ENCODE measurements around the gene METTL2A. TPM values are rescaled to one million over a fixed set of nuclear protein-coding genes. Genes with fewer than 3 reads are reported as not detected.
"Not testable (repeated sequence)": the region's sequence is repeated elsewhere in the genome, so short reads cannot be mapped to it uniquely, and the experiment has no call there.

The METTL2A gene
- total RNA-seq, 1 donor from 2014 or later, result 19.6 TPM

GRCh38 chr17:62470666-62471379 is 47.1 kb downstream of the METTL2A start:
- intact Hi-C loops (cut with micrococcal nuclease), result loop anchor here (10.0 kb wide), 1 partner anchor 406 kb away; the partner anchor contains the start of gene MED13

DNA sequence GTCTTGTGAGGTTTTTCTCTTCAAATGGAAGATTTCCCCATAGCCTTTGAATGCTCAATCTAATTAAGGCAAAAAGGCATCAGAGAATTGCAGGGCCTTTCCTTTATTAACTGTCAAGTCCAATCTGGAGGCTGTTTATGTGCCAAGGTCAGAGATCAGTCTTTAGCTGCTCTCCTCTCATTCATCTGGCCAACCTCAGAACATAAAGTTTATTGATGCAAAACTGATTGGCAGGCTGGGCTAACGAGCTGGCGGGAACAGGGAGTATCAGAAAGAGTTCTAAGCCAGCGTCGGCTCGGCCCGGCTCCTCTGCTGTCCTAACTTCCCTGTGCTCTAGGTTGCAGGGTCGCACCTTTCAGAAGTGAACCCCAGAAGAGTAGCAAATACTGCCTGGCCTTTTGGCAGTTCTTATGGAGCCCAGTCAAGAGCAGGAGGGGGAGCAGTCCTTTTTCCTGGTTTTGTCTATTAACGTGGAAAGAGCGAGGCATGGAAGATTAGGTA is 47.7 kb downstream of the METTL2A start:
- intact Hi-C loops (cut with micrococcal nuclease), result loop anchor here (10.0 kb wide), 1 partner anchor 407 kb away; the partner anchor contains the start of gene MED13

- intact Hi-C loops (cut with micrococcal nuclease), result loop anchor here (10.0 kb wide), 1 partner anchor 409 kb away; the partner anchor contains the start of gene MED13
These were observed 49.6 kb downstream of the METTL2A start for GRCh38 chr17:62473030-62473982.

DNA sequence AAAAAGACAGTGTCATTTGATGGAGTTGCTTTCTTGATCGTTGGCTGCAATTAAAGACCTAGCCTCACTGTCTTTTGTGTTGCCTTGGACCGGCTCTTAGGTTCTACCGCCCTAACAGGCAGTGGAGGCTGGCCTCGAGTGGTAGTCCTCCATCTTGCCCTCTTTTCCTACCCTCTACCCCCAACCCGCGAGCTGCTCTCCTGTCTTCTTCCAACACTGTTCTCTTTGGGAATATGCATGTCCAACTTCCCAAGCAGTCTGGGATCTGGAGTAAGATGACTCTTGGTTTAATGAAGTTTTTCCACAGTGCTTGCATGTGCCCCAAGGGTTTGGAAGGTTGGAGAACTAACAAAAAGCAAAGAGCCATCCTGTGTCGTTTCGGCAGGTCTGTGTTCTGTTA is 53.4 kb downstream of the METTL2A start:
- intact Hi-C loops (cut with micrococcal nuclease), result loop anchor here (5.0 to 10.0 kb wide), 2 partner anchors 412 to 1135 kb away; partner anchors contain the start of gene MED13

DNA sequence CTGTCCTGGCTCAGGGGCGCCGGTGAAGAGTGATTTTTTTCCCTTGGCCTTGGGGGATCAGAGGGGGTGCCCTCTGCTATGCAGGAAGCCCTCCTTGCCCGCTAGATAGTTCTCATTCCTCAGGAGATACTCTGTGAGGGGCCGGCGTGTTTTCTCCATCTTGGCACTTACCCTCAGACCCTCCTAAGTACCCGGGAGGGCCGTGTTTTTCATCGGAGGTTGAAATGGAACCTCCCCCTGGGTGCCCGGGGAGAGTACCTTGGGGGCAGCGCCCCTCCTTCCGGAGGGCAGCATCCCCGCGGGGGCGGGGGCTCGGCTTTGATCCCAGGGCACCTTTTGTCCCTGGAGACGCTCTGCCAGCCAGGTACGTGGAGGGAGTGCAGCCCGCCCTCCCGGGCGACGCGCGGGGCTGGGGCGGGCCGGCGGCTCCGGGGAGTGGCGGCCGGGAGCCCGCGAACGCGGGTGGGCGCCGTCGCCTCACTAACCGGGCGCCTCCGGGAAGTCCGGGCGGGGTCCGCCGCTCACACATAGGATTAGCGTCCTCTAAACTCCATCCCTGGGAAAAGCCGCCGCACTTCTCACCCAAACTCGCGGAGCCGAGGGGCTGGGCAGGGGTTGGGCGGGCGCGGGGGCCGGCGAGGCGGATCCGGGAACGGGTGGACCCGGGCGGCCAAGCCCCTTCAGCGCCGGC is 54.2 kb downstream of the METTL2A start:
- intact Hi-C loops (cut with micrococcal nuclease), result loop anchor here (1.0 to 10.0 kb wide), 3 partner anchors 55 to 1134 kb away; partner anchors contain the start of genes MED13 and METTL2A

DNA sequence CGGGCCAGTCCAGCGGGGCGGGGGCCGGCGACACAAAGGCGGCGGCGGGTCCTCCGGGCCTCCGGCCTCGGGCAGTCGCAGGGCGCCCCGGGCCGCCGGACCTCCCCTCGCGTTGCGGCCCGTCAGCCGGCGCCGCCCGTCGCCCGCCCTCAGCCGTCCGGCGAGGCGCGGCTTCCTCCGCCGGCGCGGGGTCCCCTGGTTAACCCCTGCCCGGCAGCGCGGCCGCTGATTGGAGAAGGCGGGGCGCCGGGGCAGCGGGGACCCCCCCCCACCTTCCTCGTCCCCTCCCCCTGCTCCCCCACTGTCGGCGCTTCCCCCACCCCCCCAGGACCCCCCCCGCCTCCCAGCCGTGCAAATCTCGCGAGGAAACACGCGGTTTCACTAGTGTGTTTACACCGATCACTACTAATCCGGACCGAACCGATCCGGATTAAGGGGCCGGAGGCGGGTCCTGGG is 54.8 kb downstream of the METTL2A start, which contains the start of gene TLK2:
TLK2 (plus strand) TSS at position 402 of the 456 bp plus-strand sequence. CDS start 2,301 bp downstream, outside the sequence.
- intact Hi-C loops (cut with micrococcal nuclease), result loop anchor here (1.0 to 10.0 kb wide), 3 partner anchors 55 to 1134 kb away; partner anchors contain the start of genes MED13 and METTL2A

GRCh38 chr17:62478880-62479638 is 55.4 kb downstream of the METTL2A start:
- intact Hi-C loops (cut with micrococcal nuclease), result loop anchor here (1.0 to 10.0 kb wide), 3 partner anchors 56 to 1133 kb away; partner anchors contain the start of genes MED13 and METTL2A

GRCh38 chr17:62479639-62480258 is 56.1 kb downstream of the METTL2A start:
- intact Hi-C loops (cut with micrococcal nuclease), result loop anchor here (5.0 to 10.0 kb wide), 3 partner anchors 415 to 1133 kb away; partner anchors contain the start of genes DCAF7 and MED13

GRCh38 chr17:62482553-62482952 is 58.9 kb downstream of the METTL2A start:
- intact Hi-C loops (cut with micrococcal nuclease), result loop anchor here (10.0 kb wide), 1 partner anchor 1072 kb away; the partner anchor contains the start of gene DCAF7

- intact Hi-C loops (cut with micrococcal nuclease), result not testable (repeated sequence)
These were observed 67.3 kb downstream of the METTL2A start for GRCh38 chr17:62490990-62491389.

GRCh38 chr17:62493049-62493655 is 69.5 kb downstream of the METTL2A start:
- intact Hi-C loops (cut with micrococcal nuclease), result not testable (repeated sequence)

GRCh38 chr17:62494073-62494472 is 70.4 kb downstream of the METTL2A start:
- intact Hi-C loops (cut with micrococcal nuclease), result not testable (repeated sequence)

DNA sequence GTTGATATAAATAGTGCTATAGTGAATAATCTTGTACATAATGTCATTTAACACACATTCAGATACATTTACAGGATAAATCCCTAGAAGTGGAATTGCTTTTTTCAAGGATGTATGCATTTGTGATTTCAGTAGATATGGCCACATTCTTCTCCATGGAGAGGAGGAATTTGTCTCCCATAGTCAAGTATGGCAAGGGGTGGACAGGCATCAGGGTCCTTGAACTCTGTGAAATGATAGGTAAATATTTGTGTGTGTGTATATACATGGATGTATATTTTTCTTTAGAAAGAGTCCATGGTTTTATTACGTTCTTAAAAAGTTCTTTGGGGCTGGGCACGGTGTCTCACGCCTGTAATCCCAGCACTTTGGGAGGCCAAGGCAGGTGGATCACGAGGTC is 72.6 kb downstream of the METTL2A start:
- intact Hi-C loops (cut with micrococcal nuclease), result not testable (repeated sequence)

- intact Hi-C loops (cut with micrococcal nuclease), result not testable (repeated sequence)
These were observed 75.1 kb downstream of the METTL2A start for GRCh38 chr17:62498796-62499195.
